GM18499 (cell line): ENCODE data around the gene PML.
"Not testable (repeated sequence)": the region's sequence is repeated elsewhere in the genome, so short reads cannot be mapped to it uniquely, and the experiment has no call there.

ENCODE experiments used
- ATAC-seq: cut with Tn5 transposase; IDR thresholded peaks from one replicate; pipeline ENCODE4 v1.9.1; 2021; ENCODE audit warnings: moderate number of reproducible peaks; ENCODE audit not compliant: insufficient read depth, unreplicated experiment

The PML gene

GRCh38 chr15:74037171-74038117, 42.9 kb downstream of the PML start:
- no peak for ATAC-seq

- ATAC-seq, result no peak
These were observed 44.5 kb downstream of the PML start for GRCh38 chr15:74038707-74039655.

GRCh38 chr15:74039656-74040010, 45.1 kb downstream of the PML start:
- ATAC-seq, result no peak

- no peak for ATAC-seq
These were observed 45.8 kb downstream of the PML start for GRCh38 chr15:74040109-74040850.

- no peak for ATAC-seq
These were observed 46.8 kb downstream of the PML start for GRCh38 chr15:74041311-74041756.

GRCh38 chr15:74041777-74042435, 47.4 kb downstream of the PML start:
- ATAC-seq, result no peak

- no peak for ATAC-seq
These were observed 48.3 kb downstream of the PML start for GRCh38 chr15:74042603-74043424.

GRCh38 chr15:74043425-74044266, 49.1 kb downstream of the PML start:
- ATAC-seq, result no peak

- ATAC-seq, result no peak
These were observed 50.0 kb downstream of the PML start for GRCh38 chr15:74044267-74045110.

GRCh38 chr15:74045184-74045583, 50.7 kb downstream of the PML start:
- no peak for ATAC-seq

- no peak for ATAC-seq
These were observed 51.2 kb downstream of the PML start for GRCh38 chr15:74045636-74046274.

- no peak for ATAC-seq
These were observed 51.8 kb downstream of the PML start for GRCh38 chr15:74046275-74046674.

GRCh38 chr15:74050127-74050526, 55.6 kb downstream of the PML start:
- no peak for ATAC-seq

GRCh38 chr15:74050556-74051234, 56.2 kb downstream of the PML start:
- ATAC-seq, result no peak

- ATAC-seq, result not testable (repeated sequence)
These were observed 58.0 kb downstream of the PML start for GRCh38 chr15:74052271-74053260.
